Measurements from ENCODE around the gene CCNA2.

CCNA2 gene

DNA sequence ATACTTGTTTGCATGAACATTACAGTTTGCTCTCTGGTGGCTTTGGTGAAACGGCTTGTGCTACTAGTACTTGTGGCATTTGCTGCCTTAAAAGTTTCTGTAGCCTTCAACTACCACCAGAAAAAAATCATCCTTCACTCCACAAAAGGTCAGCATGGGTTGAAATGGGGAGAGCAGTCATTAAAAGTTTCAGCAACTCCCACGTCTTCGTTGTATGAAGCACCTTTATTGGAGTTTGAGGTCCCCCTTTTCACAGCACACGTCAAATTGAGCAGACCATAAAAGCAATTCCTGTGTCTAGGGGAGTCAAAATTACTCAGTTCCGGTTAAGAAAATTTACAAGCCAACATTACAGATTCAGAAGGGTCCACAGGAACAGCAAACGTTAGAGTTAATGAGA lies 23.0 kb upstream of the CCNA2 start:
- no peak overlapping the region for H3K4me3 ChIP-seq (ENCODE audit: low read depth, low read length)
- DNase-seq (ENCODE audit: low read depth, low spot score), result no peak
- ChIA-PET POLR2A (no interaction called here), CTCF (no interaction called here)
- TF ChIP-seq, protein P1, sequence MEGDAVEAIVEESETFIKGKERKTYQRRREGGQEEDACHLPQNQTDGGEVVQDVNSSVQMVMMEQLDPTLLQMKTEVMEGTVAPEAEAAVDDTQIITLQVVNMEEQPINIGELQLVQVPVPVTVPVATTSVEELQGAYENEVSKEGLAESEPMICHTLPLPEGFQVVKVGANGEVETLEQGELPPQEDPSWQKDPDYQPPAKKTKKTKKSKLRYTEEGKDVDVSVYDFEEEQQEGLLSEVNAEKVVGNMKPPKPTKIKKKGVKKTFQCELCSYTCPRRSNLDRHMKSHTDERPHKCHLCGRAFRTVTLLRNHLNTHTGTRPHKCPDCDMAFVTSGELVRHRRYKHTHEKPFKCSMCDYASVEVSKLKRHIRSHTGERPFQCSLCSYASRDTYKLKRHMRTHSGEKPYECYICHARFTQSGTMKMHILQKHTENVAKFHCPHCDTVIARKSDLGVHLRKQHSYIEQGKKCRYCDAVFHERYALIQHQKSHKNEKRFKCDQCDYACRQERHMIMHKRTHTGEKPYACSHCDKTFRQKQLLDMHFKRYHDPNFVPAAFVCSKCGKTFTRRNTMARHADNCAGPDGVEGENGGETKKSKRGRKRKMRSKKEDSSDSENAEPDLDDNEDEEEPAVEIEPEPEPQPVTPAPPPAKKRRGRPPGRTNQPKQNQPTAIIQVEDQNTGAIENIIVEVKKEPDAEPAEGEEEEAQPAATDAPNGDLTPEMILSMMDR (IDR thresholded peaks at IDR 0.05; ENCODE audit: insufficient read depth, low read length, missing control alignments), result no peak

DNA sequence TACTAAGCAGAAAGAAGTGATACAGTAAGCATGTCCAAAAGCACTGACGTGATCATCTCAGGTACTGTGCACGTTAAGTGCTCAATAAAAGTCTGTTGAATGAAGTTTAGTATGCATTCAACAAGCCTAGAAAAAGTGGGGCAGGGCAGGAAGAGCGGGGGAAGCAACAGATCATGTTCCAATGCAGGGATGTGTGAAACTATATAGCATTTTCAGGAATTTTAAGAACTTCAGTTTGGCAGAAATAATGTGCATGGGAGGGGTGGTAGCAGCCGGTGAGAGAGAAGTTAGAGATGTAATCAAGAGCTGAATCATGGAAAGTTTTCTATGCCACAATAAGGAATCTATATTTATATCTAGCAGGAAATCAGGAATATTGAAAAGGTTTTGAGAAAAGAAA lies 19.2 kb upstream of the CCNA2 start:
- POLR2A ChIA-PET, result no interaction called here
- CTCF ChIA-PET, result no interaction called here
- DNase-seq (ENCODE audit: low read depth, low spot score), result no peak
- TF ChIP-seq, protein P1 (IDR thresholded peaks at IDR 0.05; ENCODE audit: insufficient read depth, low read length, missing control alignments), result no peak
- no peak overlapping the region for H3K4me3 ChIP-seq (ENCODE audit: low read depth, low read length)

DNA sequence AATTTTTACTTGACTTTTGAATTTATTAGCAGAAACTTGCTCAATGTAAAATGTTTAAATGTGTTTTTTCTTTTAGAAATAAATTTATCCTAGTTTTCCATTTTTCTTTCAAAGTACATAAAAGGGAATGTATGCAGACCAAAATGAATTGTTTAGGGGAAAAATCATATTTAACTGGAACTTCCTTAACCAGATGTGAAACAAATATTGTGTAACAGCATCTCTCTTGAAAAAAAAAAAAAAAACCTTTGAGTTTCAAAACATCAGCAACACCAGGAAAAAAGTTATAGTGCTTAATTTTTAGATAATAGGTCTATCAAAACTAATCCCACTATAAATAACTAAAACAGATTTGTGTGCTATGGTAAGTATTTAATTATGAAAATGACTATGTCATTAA lies 14.5 kb upstream of the CCNA2 start:
- no peak for DNase-seq (ENCODE audit: low read depth, low spot score)
- TF ChIP-seq, protein P1 (IDR thresholded peaks at IDR 0.05; ENCODE audit: insufficient read depth, low read length, missing control alignments), result no peak
- H3K4me3 ChIP-seq (ENCODE audit: low read depth, low read length), result no peak overlapping the region
- CTCF ChIA-PET, result no interaction called here
- POLR2A ChIA-PET, result no interaction called here

GRCh38 chr4:121829511-121829910 lies 5.8 kb upstream of the CCNA2 start:
- no peak overlapping the region for H3K4me3 ChIP-seq (ENCODE audit: low read depth, low read length)
- CTCF ChIA-PET, result no interaction called here
- POLR2A ChIA-PET, result no interaction called here
- DNase-seq (ENCODE audit: low read depth, low spot score), result no peak
- TF ChIP-seq, protein P1 (IDR thresholded peaks at IDR 0.05; ENCODE audit: insufficient read depth, low read length, missing control alignments), result no peak

- no peak overlapping the region for H3K4me3 ChIP-seq (ENCODE audit: low read depth, low read length)
- ChIA-PET POLR2A (interaction anchor here (0.7 kb wide), 1 partner anchor 160 kb away, joined by 3 read pairs; no protein-coding TSS in a partner anchor), CTCF (interaction anchor here (1.2 to 1.4 kb wide), 2 partner anchors 9 to 750 kb away, joined by 3 to 5 read pairs; no protein-coding TSS in a partner anchor)
- TF ChIP-seq, protein P1 (IDR thresholded peaks at IDR 0.05; ENCODE audit: insufficient read depth, low read length, missing control alignments), result no peak
- no peak for DNase-seq (ENCODE audit: low read depth, low spot score)
These were observed 4.2 kb upstream of the CCNA2 start for GRCh38 chr4:121827853-121828252.

- CTCF ChIA-PET, result interaction anchor here (1.4 to 1.5 kb wide), 3 partner anchors 11 to 454 kb away, joined by 3 to 7 read pairs (median 5); no protein-coding TSS in a partner anchor
- POLR2A ChIA-PET, result no interaction called here
- DNase-seq (ENCODE audit: low read depth, low spot score), result no peak
- TF ChIP-seq, protein P1 (IDR thresholded peaks at IDR 0.05; ENCODE audit: insufficient read depth, low read length, missing control alignments), result no peak
- no peak overlapping the region for H3K4me3 ChIP-seq (ENCODE audit: low read depth, low read length)
These were observed 1.3 kb upstream of the CCNA2 start for GRCh38 chr4:121824950-121825349.

All from AG04449 (cell line).